Glomerular visceral epithelial cell (primary cell): ENCODE data around the gene UGDH.
"Not testable (repeated sequence)": the region's sequence is repeated elsewhere in the genome, so short reads cannot be mapped to it uniquely, and the experiment has no call there.

Experiments used
- DNase-seq: peaks from one replicate; pipeline ENCODE4 v3.0.0-alpha.2; 2016; ENCODE audit errors: extremely low spot score

The UGDH gene

DNA sequence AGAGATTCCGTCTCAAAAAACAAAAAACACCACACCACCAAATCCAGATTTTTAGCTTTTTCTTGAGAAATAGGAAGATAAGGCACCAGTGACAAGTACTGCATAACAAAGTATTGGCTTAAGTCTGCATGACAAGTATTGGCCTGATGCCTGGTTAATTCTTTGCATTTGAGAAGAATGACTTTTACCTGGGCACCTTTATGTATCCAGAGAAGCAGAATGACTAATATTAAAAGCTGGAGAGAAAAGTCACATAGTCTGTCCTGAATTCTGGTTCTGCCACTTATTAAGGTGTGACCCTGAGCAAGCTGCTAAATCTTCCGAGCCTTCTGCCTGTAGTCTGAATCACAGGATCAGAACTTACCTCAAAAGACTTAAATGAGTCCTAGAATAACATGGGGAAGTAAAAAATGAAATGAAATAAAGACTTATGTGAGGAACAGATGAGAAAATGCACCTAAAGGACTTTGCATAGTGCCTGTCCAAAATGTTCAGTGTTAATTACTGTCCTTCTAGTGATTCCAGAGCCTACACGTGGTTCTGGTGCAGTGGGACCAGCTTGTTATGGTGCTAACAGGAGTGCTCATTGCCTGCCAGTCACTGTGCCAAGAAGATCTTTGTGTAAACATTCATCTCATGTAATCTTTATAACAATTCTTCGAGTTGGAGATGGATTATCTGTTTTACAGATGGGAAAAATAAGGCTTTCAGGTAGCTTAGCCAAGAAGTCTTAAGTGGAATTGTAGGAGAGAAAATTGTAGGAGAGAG, 31.6 kb downstream of the UGDH start:
- no peak for DNase-seq

DNA sequence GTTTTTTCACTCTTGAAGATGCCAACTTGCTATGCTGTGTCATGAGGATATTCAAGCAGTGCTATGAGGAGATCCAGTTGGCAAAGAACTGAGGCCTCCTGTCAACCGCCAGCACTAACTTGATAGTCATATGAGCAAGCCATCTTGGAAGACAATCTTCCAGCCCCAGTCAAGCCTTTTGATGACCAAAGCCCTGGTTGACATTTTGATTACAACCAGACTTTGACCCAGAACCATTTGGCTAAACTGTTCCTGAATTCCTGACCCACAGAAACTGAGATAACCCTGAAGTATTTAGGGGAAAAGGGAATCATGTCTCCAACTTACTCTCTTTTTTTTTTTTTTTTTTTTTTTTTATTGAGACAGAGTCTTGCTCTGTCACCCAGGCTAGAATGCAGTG, 32.9 kb downstream of the UGDH start:
- no peak for DNase-seq

DNA sequence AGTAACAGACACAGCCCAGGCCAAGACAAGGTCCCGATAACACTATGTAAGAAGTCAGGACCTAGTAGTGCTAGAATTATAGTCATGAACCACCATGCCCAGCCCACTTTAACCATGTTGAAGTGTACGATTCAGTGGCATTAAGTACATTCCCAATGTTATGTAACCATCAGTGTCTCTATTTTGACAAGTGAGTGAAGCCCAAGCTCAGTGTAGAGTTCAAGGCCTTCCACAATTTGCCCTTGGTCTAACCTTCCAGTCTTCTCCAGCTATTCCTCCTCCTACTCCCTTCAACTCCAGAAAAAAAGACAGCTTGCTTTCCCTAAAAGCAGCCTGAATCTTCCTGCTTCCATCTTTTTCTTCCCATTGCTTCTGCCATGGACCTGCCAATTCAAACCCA, 36.9 kb downstream of the UGDH start:
- no peak for DNase-seq

DNA sequence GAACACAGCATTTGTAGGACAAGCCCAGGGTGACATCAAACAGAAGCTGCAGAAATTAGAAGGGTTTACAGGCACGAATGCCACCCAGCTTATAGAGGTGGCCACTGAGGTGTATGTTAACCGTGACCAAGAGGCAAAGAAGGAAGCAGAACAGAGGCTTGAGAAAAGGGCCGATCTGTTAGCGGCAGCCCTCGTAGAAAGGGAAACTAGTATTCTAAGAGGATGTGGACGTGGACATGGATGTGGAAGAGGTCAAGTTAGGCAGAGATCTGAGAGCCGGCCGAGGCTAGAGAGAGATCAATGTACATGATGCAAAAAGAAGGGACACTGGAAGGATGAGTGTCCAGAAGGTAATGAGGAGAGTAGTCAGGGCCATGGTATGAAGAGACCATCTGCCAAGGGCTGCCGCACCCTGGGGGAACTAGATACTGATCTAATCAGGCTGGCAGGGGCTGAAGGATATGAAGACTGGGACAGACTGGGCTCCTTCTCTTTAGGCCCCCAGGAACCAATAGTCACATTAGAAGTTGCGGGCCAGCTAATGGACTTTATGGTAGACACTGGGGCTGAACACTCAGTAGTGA, 40.9 kb downstream of the UGDH start:
- no peak for DNase-seq

DNA sequence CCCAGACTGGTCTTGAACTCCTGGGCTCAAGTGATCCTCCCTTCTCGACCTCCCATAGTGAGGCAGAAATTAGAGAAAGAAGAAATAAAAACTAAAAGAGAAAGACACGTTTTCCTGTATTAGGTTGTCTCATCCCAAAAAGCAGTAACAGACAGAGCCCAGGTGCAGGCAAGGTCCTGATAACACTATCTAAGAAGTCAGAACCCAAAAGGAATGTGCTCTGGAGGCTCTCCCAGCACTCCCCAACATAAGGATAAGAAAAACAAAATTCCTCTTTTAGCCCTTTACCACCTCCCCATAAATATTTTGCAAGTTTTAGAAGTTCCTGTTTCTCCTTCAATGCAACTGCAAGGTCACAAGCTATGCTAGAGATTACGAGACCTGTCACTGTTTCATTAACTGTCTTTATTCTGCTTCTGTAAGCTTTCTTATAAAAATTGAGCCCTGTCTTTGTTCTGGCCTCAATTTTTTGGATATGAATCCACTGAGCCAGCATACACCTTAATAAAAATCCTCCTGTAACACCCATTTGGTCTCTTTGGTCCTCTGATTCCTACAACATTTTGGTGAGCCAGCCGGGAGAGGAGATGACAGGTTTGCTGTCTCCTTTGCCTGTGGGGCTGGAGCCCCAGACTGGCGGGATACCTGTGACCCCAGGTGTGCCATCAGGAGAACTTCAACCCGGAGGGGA, 42.5 kb downstream of the UGDH start:
- DNase-seq: no peak

DNA sequence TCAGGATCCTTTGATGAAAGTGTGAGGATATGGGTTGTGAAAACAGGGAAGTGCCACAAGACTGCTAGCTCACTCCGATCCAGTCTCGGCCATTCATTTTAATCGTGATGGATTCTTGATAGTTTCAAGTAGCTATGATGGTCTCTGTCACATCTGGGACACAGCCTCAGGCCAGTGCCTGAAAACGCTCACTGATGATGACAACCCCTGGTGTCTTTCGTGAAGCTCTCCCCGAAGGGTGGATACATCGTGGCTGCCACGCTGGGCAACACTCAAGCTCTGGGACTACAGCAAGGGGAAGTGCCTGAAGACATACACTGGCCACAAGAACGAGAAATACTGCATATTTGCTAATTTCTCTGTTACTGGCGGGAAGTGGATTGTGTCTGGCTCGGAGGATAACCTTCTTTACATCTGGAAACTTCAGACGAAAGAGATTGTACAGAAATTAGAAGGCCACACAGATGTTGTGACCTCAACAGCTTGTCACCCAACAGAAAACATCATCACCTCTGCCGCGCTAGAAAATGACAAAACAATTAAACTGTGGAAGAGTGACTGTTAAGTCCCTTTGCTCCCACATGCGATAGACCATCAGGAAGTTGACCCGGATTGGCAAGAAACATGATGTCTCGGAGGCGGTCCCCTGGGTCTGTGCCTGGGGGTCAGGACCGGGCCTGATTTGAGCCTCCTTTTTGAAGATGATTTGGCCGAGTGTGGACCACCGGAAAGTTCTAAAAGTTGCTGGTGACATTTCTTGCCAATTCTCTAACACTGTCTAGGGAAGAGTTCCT, 46.1 kb downstream of the UGDH start:
- no peak for DNase-seq

DNA sequence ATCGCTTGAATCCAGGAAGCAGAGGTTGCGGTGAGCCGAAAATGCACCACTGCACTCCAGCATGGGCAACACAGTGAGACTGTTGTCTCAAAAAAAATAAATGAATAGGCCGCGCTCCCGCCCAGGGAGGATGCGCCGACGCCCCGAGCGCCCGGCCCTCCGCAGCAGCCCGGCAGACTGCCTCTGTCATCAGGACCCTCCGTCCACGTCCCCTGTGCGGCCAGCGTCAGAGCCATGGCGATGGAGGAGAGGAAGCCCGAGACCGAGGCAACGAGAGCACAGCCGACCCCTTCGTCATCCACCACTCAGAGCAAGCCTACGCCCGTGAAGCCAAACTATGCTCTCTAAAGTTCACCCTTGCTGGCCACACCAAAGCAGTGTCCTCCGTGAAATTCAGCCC, 47.0 kb downstream of the UGDH start:
- DNase-seq: no peak

DNA sequence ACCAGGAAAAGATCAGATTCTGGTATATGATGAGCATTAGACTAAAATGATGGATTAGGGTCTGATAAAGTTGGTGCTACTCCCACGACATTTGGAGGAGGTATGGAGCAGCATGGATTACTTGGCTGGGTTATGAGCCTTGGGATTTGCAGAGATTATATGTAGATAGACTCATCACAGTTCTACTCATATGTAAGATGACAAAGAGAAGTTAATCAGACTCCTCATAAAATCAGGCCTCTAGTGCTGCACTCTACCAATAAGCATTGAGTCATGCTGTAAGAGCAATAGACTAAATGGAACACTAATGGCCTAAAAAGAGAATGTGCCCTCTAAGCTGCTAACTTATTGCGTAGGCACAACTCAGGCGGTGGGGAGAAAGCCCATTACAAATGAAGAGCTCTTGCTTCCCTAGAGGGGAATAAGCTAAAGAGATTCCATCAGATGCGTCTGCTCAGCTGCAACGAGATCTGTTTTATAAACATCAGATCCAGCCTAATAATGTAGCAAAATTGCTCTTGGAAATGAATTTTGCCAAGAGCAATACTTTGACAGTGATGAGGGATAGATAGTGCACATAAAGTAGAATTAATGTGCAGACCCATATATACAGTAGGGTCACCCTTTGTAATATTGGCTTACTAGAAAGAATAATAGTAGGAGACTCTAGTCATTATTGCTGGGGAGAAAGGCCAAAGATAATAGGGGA, 50.9 kb downstream of the UGDH start:
- DNase-seq: no peak

DNA sequence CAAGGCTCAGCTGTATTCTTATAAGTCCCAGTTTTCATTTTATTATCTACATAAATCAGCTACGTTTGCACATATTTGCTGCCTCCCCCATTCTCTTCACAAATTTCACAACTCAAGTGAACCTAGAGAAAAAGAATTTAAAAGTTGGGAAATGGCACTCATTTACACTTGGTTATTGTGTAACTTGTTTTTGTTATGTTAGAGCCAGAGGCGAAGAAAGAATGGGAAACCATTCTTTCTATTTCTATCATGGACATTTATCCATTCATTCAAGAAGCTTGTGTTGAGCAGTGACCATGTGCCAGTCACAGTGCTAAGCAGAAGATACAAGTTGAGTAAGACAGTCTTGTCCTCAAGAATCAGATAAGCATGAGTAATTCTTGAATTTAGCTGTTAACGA, 54.8 kb downstream of the UGDH start:
- no peak for DNase-seq

DNA sequence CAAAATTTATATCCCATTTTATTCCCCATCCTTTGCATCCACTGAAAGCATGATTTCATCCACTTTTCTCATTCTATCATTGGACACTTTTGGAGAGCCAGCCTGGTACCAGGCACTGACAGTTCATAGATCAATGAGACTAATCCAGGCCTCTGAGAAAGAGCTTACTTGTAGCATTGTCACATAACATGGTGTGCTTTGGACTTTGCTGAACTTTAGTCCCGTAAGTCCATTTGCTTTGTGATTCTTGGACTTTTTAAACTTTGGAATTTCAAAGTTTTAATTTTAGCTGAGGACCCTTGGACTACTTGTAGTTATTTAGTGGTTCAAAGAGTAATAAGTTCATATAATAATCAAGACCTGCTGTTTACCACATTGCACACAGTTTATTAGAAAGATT, 56.8 kb downstream of the UGDH start:
- no peak for DNase-seq

DNA sequence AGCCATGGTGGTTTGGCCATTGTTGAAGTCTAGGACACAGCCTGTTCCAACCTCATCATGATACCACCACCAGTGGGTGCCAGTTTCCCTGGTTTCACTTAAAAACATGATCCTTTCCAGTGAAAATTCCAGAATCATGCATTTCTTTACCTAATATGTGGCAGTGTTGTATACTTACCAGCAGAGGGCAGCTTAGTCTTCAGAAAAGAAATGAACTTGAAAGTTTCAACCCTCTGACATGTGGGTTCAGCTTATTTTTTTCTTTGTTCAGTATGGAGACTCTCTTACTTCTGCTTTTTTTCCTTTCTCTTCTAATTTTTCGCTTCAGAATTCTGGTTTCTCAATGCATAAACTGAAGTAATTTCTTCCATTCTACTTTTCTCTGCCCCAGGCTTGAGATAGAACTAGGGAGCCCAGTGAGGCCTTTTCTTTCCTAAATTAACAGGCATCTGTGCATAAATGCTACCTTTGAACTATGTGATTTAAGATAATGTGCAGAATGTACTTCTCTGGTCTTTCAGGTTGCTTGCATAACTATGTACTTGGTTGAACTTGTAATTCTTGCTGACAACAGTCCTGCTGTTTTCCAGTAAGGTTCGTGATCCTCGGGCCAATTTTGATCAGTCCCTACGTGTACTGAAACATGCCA, 57.7 kb downstream of the UGDH start:
- DNase-seq: peak; percentile 84

DNA sequence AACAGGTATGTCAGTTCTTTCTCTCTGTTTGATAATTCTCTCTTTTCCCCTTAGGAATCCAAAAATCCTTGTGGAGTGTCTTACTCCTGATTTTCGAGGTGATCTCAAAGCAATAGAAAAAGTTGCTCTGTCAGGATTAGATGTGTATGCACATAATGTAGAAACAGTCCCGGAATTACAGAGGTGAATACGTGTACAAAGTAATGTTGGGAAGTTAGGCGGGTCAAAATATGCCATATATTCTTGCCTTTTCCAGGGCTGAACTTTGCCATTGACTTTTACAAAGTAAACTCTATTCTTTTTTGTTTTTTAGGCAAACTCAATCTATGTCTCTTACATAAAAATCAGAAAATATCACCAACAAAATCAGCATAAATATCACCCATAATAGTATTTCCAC, 59.8 kb downstream of the UGDH start:
- DNase-seq: no peak

DNA sequence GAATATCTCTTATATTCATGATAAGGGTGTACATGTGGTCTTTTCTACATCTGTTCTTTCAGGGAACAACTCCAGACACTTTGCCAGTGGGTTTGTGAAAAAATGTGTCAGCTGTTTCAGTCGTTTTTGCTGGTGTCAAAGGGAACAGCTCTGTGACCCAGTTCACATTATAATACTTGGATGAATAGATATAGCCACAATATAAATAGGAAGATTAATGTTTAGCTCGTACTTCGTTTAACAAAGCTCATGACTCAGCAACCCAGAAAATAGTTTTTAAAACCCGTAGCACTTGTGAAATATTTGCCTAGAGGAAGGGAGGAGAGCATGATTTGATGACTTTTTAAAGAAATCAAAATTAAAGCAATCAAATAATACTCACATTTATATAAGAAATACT, 60.5 kb downstream of the UGDH start:
- DNase-seq: peak; percentile 65

DNA sequence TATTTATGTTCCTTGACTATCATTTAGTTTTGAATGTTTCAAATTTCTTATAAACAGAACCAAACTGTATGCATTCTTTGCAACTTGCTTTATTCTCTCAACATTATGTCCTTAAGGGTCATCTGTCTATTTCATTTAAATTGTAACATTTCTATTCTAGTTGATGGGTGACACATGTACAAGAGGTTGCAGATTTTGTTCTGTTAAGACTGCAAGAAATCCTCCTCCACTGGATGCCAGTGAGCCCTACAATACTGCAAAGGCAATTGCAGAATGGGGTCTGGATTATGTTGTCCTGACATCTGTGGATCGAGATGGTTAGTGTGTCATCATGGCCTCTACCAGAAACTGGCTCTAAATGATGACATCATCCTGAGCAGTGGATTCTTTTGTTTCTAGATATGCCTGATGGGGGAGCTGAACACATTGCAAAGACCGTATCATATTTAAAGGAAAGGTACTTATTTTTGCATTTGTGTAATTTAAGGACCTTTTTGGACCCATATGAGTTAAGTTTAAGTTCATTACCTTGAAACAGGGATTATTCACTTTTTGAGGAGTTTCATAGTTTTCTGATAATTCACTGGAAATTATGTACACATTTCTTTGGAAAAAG, 62.2 kb downstream of the UGDH start:
- DNase-seq: peak; percentile 67

DNA sequence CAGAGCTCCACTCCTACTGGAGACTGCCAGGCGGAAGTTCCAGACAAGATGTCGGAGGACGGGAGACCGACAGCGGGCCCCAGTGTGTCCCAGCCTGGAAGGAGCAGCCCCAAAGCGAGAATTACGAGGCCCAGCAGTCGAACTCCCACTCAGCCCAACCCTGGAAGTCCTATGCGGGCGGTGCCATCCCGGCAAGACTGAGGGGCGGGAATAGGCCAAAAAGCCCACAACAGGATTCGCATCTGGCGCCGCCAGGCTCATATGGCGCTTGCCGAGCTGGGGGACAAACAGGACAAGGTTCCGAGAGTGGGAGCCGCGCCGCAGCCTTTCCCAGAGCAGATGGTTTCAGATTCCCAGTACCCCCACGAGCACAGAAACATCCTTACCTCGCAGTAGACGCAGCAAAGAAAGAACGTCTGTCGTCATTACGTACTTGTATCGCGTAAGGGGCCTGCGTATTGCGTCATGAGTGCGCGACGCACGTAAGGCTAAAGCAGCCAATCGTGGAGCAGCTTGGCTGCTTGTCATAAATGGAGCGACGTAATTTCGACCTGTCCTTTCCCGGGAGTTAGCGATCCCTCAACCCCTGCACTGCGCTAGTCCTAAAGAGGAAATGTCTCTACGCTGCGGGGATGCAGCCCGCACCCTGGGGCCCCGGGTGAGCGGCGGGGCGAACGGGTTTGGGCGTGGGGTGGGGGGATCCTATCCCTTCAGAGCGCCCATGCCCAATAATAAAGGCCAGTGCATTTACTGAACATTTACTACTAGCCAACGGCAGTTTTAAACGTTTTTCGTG, 68.5 kb downstream of the UGDH start, which contains the start of the genes LIAS and RPL9:
Gene LIAS (plus strand): TSS at position 552 of the 796 bp plus-strand sequence. CDS start 62 bp downstream, at position 614.
Gene RPL9 (minus strand): TSS at position 418 of the 796 bp plus-strand sequence. CDS start 483 bp downstream, outside the sequence.
- DNase-seq: peak; percentile 99

DNA sequence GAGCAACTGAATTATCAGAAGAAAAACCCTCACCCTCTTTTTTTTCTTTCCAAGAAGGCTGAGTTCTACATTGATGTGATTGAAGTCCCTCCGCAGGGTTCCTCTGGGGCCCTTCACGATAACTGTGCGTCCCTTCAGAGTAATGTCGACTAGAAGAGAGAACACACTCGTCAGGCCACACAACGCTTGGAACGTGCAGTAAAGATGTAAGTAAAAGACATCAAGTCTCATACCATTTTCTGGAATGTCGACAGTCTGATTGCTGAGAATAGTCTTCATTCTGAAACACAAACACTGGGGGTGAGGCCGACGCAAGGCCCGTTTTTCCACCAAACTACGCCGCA, 69.1 kb downstream of the UGDH start:
- not testable (repeated sequence) for DNase-seq

DNA sequence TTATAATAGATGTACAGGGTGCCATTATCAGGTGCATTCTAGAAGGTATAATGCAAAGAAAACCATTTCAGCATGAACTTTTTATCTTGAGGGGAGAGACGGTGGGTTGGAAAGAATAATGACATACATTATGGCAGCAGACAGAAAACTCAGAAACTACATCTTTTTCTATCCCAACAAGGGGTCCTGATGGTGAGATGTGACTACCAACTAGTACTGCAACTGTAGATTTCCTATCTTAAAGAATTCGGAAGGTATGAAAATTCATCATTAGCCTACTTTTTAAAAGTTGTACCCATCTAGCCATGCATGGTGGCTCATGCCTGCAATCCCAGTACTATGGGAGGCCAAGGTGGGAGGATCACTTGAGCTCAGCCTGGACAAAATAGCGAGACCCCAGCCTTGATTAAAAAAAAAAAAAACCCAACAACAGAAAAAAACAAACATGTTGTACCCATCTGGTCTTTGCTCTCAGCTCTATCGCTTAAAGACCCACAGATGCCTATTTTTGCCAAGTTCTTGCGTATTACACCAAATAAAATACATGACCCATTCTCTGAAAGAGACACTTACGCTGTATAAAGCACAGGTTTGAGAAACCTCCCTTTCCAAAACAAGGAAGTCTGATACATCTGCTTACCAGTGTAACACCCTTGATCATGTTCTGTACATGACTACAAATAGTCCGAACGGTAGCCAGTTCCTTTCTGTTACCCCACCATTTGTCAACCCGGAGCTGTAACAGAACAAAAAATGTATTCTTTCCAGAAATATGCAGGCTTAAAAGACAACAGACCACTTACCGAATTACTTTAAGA, 70.1 kb downstream of the UGDH start:
- no peak for DNase-seq

DNA sequence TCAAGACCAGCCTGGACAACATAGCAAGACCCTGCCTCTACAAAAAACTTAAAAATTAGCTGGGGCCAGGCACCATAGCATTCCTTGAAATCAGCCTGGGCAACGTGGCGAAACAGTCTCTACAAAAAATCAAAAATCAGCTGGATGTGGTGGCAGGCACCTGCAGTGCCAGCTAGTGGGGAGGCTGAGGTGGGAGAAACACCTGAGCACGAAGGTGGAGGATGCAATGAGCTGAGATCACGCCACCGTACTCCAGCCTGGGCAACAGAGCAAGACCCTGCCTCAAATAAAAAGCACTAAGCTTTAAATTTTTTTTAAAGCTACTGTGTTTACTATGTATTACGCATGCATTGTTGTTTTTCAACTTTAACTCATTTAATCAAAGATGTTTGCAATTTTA, 71.8 kb downstream of the UGDH start:
- no peak for DNase-seq

DNA sequence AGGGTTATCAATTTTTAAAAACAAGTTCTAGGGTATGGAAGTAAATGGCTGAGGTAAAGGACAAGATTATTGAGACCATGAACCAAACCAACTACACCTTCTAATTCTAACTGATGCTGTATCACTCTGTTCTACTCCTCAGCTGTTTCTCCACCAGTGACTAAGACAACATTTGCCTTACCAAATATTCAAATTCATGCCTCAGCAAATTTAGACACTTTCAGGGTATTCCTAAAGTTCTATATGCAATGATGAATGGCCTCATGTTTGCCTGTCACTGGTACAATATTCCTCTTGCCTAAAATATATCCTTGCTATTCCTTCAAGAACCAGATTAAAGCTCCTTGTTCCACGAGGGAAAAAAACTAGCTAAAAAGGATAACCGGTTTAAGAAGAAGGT, 73.5 kb downstream of the UGDH start:
- no peak for DNase-seq
